HL-60 (cell line): Measurements from ENCODE around the gene TCEAL4.

Experiments
- DNase-seq, 2 experiments: peaks; one replicate each; pipeline ENCODE4 v3.0.0-alpha.2; 2010 to 2020; ENCODE audit warnings: low read depth in 1 of 2, low spot score in 1 of 2
- H3K27ac ChIP-seq: fragments of 250-450 bp; sonication (Bioruptor Pico); replicated peaks from 2 replicates; pipeline ENCODE4 v1.5.1; 2020; ENCODE audit warnings: mild to moderate bottlenecking, moderate library complexity
- H3K27me3 ChIP-seq: fragments of 250-450 bp; sonication (Bioruptor Pico); 2 replicates; pipeline ENCODE4 v1.5.1; 2021; ENCODE audit warnings: mild to moderate bottlenecking, moderate library complexity; ENCODE audit not compliant: insufficient read depth, poor library complexity, severe bottlenecking
- H3K4me3 ChIP-seq: replicated peaks from 2 replicates; pipeline ENCODE4 v1.5.1; 2011; ENCODE audit warnings: mild to moderate bottlenecking, control low read depth, low read length; ENCODE audit not compliant: insufficient read depth
- CTCF ChIP-seq: IDR thresholded peaks from one replicate; pipeline ENCODE4 v1.5.1; 2011; ENCODE audit warnings: low read length, control low read depth, inconsistent platforms; ENCODE audit not compliant: insufficient read depth
- GABPA ChIP-seq: IDR thresholded peaks from 2 replicates; pipeline ENCODE4 v1.6.1; 2012; ENCODE audit warnings: low read depth
- POLR2AphosphoS5 ChIP-seq: IDR thresholded peaks from 2 replicates; pipeline ENCODE4 v1.6.1; 2012; ENCODE audit warnings: low read depth
- REST ChIP-seq: IDR thresholded peaks from 2 replicates; pipeline ENCODE4 v1.6.1; 2012; ENCODE audit warnings: low read depth; ENCODE audit not compliant: insufficient replicate concordance
- SPI1 ChIP-seq: IDR thresholded peaks from 2 replicates; pipeline ENCODE4 v1.6.1; 2012; ENCODE audit warnings: low read depth, mild to moderate bottlenecking, borderline replicate concordance

The TCEAL4 gene

DNA sequence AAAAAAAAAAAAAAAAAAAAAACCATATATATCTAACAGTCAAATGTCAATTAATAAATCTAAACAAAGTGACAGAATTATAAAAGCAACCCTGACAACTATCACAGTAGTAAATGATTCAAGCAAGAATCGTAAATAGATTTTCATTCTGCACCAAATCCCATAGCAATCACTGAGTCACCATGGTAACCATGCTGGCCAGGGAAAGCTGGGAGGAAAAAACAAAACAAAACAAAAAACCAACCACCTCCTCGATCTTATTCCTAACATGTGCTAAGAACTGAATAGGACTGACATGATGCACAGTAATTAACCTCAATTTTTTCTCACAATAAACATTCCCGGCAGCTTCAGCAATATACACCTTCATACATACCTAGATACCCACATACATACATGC lies 35.4 kb upstream of the TCEAL4 start:
- no peak overlapping the region for H3K4me3 ChIP-seq
- TF ChIP-seq REST (no peak), SPI1 (no peak), GABPA (no peak), CTCF (no peak), POLR2AphosphoS5 (no peak)
- no peaks in the 10 kb centered on the region for H3K27me3 ChIP-seq
- DNase-seq = no peak
- no peak overlapping the region for H3K27ac ChIP-seq

DNA sequence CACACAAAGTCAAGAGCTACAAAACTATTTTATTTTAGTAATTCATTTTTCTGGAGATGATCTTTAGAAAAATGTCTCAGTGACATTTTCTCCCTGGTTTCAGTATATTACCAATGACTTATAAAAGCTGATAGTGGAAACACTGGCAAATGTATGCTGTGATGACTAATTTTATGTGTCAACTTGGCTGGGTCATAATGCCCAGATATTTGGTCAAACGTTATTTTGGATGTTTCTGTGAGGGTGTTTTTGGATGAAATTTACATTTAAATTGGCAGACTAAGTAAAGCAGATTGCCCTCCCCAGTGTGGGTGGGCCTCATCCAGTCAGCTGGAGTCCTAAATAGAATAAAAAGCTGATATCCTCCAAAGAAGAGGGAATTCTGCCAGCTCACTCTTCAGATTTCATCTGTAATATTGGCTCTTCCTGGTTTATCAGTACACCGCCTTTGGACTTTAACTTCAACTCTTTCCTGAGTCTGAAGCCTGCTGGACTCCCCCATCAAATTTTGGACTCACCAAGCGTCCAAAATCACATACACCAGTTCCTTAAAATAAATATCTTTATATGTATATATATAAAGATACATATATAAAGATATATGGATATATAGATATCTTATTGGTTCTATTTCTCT lies 34.8 kb upstream of the TCEAL4 start:
- DNase-seq = no peak
- TF ChIP-seq CTCF (no peak), GABPA (no peak), SPI1 (no peak), REST (no peak), POLR2AphosphoS5 (no peak)

GRCh38 chrX:103552236-103552635 lies 33.1 kb upstream of the TCEAL4 start:
- TF ChIP-seq GABPA = no peak
- no peak for TF ChIP-seq CTCF
- no peak for TF ChIP-seq POLR2AphosphoS5
- TF ChIP-seq SPI1 = no peak
- TF ChIP-seq REST = no peak
- Histone ChIP-seq H3K27me3 (peaks cover 2% of the 10 kb centered on the region), H3K27ac (no peak overlapping the region), H3K4me3 (no peak overlapping the region)
- no peak for DNase-seq

More for the DNA sequence above, 34.8 kb upstream of the TCEAL4 start:
- no peak overlapping the region for H3K27ac ChIP-seq
- H3K4me3 ChIP-seq = no peak overlapping the region
- H3K27me3 ChIP-seq = no peaks in the 10 kb centered on the region
